ENCODE measurements around the gene RABEP1. TPM values are rescaled to one million over a fixed set of nuclear protein-coding genes. Genes with fewer than 3 reads are reported as not detected.

RABEP1 gene
- total RNA-seq, 2 experiments from 2014 or later: 58.7 to 60.6 TPM

DNA sequence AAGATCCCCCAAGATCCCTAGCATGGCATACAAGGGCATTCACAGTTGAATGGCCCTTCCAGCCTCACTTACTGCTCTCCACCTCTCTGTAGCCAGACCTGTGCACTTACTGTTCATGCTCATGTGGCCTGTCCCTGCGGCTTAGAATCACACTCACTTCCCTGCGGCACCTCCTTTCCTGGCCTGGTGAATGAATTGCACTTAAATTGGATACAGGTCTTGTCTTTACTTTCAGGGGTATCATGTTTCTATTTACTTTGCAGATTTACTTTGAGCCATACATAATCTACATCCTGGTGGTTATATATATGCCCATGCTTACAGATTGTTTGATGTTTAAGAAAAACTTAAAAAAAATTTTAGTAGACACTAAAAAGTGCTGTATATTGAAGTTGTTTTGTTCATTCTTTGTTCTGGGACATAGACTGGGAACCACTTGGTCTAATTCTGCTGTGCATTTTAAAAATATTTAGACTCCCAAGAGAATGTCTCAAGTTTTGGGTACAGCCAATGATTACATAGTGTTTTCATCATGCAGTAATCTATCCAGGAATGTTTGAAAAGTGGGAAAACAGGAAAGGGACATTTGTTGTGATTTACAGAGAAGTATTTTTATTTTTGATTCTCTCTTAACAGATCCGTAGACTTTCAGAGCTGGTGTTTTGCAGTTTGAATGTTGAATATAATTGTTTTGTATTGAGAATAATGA lies 73.5 kb downstream of the RABEP1 start:
- intact Hi-C loops (cut with micrococcal nuclease): no loop called here

DNA sequence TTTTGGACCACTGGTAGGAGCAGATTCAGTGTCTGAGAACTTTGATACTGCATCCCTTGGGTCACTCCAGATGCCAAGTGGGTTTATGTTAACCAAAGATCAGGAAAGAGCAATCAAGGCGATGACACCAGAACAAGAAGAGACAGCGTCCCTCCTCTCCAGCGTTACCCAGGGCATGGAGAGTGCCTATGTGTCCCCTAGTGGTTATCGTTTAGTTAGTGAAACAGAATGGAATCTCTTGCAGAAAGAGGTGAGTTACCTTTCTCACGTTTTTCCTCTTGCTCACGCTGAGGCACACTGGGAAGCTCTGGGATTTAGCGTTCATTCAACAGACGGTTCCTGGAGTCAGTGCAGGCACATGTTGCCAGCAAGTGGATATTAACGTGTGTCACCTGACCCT lies 79.3 kb downstream of the RABEP1 start:
- Mint-ChIP-seq H3K27ac (no peak overlapping the region), H3K36me3 (ENCODE audit: low read depth) (peaks cover 41% of the 10 kb centered on the region), H3K4me1 (ENCODE audit: low read depth) (no peaks in the 10 kb centered on the region), H3K27me3 (no peaks in the 10 kb centered on the region), H3K9me3 (no peaks in the 10 kb centered on the region), H3K4me3 (no peak overlapping the region)
- DNase-seq (no peak), ATAC-seq (no peak)
- intact Hi-C loops (cut with micrococcal nuclease): no loop called here
- POLR2A ChIA-PET: interaction anchor here (0.9 to 1.0 kb wide), 3 partner anchors 10 to 42 kb away, joined by 3 read pairs; no protein-coding TSS in a partner anchor
- CTCF ChIA-PET: interaction anchor here (1.0 to 1.1 kb wide), 2 partner anchors 78 to 111 kb away, joined by 3 read pairs; partner anchors contain the start of gene C1QBP
- TF ChIP-seq, protein P1, sequence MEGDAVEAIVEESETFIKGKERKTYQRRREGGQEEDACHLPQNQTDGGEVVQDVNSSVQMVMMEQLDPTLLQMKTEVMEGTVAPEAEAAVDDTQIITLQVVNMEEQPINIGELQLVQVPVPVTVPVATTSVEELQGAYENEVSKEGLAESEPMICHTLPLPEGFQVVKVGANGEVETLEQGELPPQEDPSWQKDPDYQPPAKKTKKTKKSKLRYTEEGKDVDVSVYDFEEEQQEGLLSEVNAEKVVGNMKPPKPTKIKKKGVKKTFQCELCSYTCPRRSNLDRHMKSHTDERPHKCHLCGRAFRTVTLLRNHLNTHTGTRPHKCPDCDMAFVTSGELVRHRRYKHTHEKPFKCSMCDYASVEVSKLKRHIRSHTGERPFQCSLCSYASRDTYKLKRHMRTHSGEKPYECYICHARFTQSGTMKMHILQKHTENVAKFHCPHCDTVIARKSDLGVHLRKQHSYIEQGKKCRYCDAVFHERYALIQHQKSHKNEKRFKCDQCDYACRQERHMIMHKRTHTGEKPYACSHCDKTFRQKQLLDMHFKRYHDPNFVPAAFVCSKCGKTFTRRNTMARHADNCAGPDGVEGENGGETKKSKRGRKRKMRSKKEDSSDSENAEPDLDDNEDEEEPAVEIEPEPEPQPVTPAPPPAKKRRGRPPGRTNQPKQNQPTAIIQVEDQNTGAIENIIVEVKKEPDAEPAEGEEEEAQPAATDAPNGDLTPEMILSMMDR (IDR thresholded peaks at IDR 0.05): no peak

More for the DNA sequence above, 73.5 kb downstream of the RABEP1 start:
- H3K4me1 Mint-ChIP-seq (ENCODE audit: low read depth): no peaks in the 10 kb centered on the region
- peaks cover 29% of the 10 kb centered on the region for H3K36me3 Mint-ChIP-seq (ENCODE audit: low read depth)
- no peak for DNase-seq
- H3K27ac Mint-ChIP-seq: no peak overlapping the region
- no peaks in the 10 kb centered on the region for H3K9me3 Mint-ChIP-seq
- POLR2A ChIA-PET: no interaction called here
- no peak for ATAC-seq
- CTCF ChIA-PET: no interaction called here
- TF ChIP-seq, protein P1 (IDR thresholded peaks at IDR 0.05): no peak
- no peaks in the 10 kb centered on the region for H3K27me3 Mint-ChIP-seq
- H3K4me3 Mint-ChIP-seq: no peak overlapping the region

DNA sequence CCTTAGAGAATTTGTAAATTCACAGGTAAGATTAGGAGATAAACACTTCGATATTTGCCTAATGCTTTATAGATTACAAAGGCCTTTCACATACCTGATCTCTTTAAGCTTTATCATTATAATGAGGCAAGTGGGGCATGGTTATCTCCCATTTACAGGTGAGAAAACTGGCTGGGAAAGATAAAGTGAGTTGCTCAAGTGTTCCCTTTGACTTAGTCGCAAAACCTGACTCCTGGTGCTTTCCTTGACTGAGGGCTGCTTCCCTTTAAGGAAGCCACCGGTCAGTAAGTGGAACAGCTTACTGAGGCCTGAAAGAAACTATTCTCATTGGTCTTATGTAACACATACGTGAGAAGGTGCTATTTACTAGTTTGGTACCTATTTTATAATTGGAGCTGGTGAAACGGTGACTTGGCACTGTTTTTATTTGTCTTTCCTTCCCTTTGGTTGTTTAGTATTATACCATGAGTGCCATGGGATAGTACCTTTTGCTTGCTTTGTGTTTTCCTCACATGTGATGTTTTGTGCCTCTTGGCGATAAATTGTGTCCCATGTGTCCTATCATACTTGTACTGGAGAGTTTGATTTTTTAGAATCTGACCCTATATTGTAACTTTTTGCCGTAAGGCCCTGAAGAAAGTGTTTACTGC lies 80.2 kb downstream of the RABEP1 start:
- ChIA-PET POLR2A (interaction anchor here (0.7 to 1.0 kb wide), 4 partner anchors 10 to 79 kb away, joined by 3 read pairs; no protein-coding TSS in a partner anchor), CTCF (interaction anchor here (1.0 to 1.1 kb wide), 2 partner anchors 77 to 112 kb away, joined by 3 read pairs; partner anchors contain the start of gene C1QBP)
- Mint-ChIP-seq H3K36me3 (ENCODE audit: low read depth) (peaks cover 41% of the 10 kb centered on the region), H3K27me3 (no peaks in the 10 kb centered on the region), H3K27ac (no peak overlapping the region), H3K4me1 (ENCODE audit: low read depth) (no peaks in the 10 kb centered on the region), H3K4me3 (no peak overlapping the region), H3K9me3 (no peaks in the 10 kb centered on the region)
- intact Hi-C loops (cut with micrococcal nuclease): no loop called here
- DNase-seq: no peak
- TF ChIP-seq, protein P1 (IDR thresholded peaks at IDR 0.05): no peak
- ATAC-seq: no peak

DNA sequence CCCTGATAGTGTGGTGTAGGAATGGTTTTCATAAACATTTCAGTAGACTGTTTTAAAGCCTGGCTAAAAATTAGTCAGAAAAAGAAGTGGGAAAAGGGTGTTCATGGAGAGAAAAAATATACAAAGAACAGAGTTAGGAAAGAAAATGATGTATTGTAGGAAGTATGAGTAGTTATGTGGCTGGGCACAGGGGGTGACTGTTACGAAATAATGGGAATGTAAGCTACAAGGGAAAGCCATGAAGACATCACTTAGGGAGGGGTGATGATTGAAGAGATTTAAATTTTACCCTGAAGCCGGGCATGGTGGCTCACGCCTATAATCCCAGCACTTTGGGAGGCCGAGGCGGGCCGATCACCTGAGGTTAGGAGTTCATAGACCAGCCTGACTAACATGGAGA lies 82.1 kb downstream of the RABEP1 start:
- Mint-ChIP-seq H3K4me3 (no peak overlapping the region), H3K36me3 (ENCODE audit: low read depth) (peaks cover 45% of the 10 kb centered on the region), H3K27me3 (no peaks in the 10 kb centered on the region), H3K27ac (no peak overlapping the region), H3K9me3 (no peaks in the 10 kb centered on the region), H3K4me1 (ENCODE audit: low read depth) (no peaks in the 10 kb centered on the region)
- ChIA-PET CTCF (interaction anchor here (0.9 kb wide), 1 partner anchor 67 kb away, joined by 3 read pairs; no protein-coding TSS in a partner anchor), POLR2A (no interaction called here)
- TF ChIP-seq, protein P1 (IDR thresholded peaks at IDR 0.05): no peak
- ATAC-seq (no peak), DNase-seq (no peak)
- intact Hi-C loops (cut with micrococcal nuclease): no loop called here

DNA sequence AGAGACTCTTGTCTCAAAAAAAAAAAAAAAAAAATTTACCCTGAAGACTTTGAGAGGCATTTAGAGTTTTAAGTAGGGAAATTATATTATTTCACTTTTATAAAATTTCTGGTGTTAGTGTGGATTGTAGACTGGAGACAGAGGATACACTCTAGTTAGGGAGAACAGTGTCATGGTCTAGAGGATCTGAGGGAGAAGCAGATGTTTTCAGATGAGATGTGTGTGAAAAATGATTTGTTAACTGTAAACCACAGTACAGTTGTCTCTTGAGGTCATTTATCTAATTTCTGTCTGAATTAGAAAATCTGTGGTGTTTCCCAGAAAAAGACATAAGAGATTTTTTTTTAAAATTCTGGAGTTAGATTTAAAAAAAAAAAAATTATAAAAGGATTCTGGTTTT lies 82.6 kb downstream of the RABEP1 start:
- Mint-ChIP-seq H3K27me3 (no peaks in the 10 kb centered on the region), H3K4me1 (ENCODE audit: low read depth) (no peaks in the 10 kb centered on the region), H3K9me3 (no peaks in the 10 kb centered on the region), H3K36me3 (ENCODE audit: low read depth) (peaks cover 46% of the 10 kb centered on the region), H3K27ac (peak overlapping the region; percentile 58), H3K4me3 (no peak overlapping the region)
- POLR2A ChIA-PET: no interaction called here
- intact Hi-C loops (cut with micrococcal nuclease): no loop called here
- CTCF ChIA-PET: no interaction called here
- ATAC-seq (no peak), DNase-seq (no peak)
- TF ChIP-seq, protein P1 (IDR thresholded peaks at IDR 0.05): no peak

Measured in activated CD8-positive, alpha-beta T cell treated with anti-CD3 and anti-CD28 coated beads for 36 hours (primary cell).